22Rv1 (cell line): Measurements from ENCODE around the gene PARP4.
"Not testable (repeated sequence)": the region's sequence is repeated elsewhere in the genome, so short reads cannot be mapped to it uniquely, and the experiment has no call there.

Experiments
- H3K27ac ChIP-seq: fragments of 450-650 bp; 2 replicates; pipeline ENCODE4 v1.5.1; 2017
- CTCF ChIP-seq: fragments of 450-650 bp; IDR thresholded peaks from 2 replicates; pipeline ENCODE4 v1.5.1; 2017; ENCODE audit warnings: mild to moderate bottlenecking
- ZFX ChIP-seq: fragments of 450-650 bp; IDR thresholded peaks from 2 replicates; pipeline ENCODE4 v1.6.1; 2017; ENCODE audit warnings: antibody characterized with exemption, borderline replicate concordance

The PARP4 gene

DNA sequence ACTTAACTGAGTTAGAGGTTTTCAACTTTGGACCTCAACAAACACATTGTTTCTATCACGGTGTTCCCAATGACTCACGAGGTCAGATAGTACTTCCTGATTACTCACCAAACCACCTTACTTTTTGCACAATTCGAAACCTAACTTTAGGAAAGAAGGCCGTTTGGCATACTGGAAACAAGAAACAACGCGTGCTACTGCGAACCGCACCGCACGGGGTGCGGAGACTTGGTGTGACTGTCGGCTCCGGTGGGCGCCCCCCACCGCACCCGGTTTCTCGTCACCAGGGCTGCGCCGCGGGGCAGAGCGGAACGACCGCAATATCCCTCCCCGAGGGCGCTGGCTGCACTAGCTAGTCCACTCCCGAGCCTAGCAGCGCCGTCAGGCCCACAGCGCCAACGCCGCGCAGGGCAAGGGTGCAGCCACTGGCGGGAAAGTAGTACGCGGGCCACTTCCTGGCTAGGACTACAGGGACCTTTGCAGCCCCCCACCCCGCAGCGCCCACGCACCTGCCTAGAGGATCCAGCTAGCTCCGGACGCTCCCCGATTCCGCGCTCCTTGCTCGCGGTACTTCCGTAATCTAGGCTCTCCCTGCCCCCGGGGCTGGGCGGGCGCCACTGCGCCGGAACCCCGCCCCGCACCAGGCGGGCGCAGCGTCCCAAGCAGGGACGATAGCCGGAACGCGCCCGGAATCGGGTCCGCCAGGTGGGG lies at the start of gene PARP4:
Gene PARP4, minus strand, starts transcription at position 582 of the 711 bp plus-strand sequence. CDS start 9,002 bp downstream, outside the sequence.
- TF ChIP-seq ZFX (no peak), CTCF (peak; percentile 22)
- H3K27ac ChIP-seq, result peak within 1 kb of the TSS; percentile 69

GRCh38 chr13:24560579-24561187 lies 48.1 kb upstream of the PARP4 start:
- H3K27ac ChIP-seq, result not testable (repeated sequence)

GRCh38 chr13:24559431-24560218 lies 47.0 kb upstream of the PARP4 start:
- H3K27ac ChIP-seq, result not testable (repeated sequence)

DNA sequence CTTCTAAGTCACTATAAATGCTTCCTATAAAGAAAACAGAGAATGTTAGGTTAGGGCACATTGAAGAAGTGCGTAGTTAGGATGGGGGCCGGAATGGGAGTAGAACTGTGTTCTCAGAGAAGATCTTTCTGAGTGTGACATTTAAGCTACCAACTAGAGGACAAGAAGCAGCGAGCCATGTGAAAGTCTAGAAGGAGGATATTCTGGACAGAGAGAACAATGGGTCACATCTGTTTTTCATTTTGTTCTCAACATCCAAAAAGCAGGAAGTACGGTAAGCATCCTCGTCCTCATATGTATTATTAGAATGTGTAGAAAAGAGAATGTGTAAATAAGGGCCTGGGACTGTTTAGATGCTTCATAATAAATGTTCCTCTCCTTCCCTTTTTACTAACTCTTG lies 44.5 kb upstream of the PARP4 start:
- no peak overlapping the region for H3K27ac ChIP-seq
- TF ChIP-seq ZFX, result no peak
- no peak for TF ChIP-seq CTCF

DNA sequence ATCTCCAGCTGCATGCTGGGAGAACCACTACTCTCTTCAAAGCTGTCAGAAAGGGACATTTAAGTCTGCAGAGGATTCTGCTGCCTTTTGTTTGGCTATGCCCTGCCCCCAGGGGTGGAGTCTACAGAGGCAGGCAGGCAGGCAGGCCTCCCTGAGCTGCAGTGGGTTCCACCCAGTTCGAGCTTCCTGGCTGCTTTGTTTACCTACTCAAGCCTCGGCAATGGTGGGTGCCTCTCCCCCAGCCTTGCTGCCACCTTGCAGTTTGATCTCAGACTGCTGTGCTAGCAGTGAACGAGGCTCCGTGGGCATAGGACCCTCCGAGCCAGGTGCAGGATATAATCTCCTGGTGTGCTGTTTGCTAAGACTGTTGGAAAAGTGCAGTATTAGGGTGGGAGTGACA lies 41.3 kb upstream of the PARP4 start:
- not testable (repeated sequence) for H3K27ac ChIP-seq

DNA sequence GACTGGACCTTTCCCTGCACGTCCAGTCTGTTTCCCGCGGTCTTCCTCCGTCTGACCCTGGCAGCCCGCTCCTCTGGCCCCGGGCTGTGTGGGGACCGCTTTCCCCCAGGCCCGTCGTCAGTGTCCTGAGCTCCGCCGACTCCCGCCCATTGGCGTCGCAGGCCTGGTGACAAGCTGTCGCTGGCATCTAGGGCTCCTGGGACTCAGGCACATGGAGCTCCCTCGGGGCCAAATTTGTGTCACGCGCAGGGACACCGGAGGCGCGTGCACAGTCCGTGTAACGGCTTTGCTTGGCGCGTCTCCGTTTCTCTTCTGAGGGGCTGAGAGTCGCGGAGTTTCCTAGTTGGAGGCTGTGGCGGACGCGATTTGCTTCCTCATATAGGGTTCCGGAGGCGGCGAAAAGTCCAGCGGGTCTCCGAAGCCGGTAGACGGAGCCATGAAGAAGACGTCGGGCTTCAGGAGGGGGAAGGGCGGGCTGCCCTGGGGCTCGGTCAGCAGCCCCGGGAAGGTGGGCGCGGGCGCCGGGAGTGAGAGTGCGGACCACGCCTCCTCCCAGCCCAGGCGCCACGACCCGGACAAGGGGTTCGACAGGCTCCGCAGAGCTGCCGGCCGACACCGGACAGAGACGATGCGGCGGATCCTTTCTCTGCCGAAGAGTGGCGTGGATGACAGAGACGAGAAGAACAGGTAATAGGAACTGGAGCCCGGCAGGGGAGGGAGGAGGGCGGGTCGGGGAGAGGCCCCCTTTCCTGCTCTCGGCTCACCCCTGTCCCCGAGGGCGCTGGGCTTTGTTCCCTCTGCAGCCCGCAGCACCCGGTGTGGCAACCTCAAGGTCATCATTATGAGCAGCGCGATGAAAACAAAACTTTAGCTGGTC lies 29.1 kb upstream of the PARP4 start:
- H3K27ac ChIP-seq, result not testable (repeated sequence)

GRCh38 chr13:24541127-24541475 lies 28.5 kb upstream of the PARP4 start:
- no peak overlapping the region for H3K27ac ChIP-seq
- TF ChIP-seq CTCF, result 0 out of 2 replicates have a peak, but pooled peaks have one; percentile 12
- no peak for TF ChIP-seq ZFX

GRCh38 chr13:24540236-24541126 lies 27.9 kb upstream of the PARP4 start:
- TF ChIP-seq CTCF, result peak; percentile 41
- TF ChIP-seq ZFX, result no peak
- H3K27ac ChIP-seq, result no peak overlapping the region
